GM23248 (cell line): ENCODE results near the gene FAM118A. TPM values are rescaled to one million over a fixed set of nuclear protein-coding genes. Genes with fewer than 3 reads are reported as not detected.

Source experiments
- DNase-seq: peaks from one replicate; pipeline ENCODE4 v3.0.0-alpha.2; 2015
- H2AFZ ChIP-seq: fragments of 200-600 bp; sonication (generic); 2 replicates; pipeline ENCODE4 v1.6.1; 2016; ENCODE audit warnings: antibody characterized with exemption
- H3F3A ChIP-seq: fragments of 200-600 bp; sonication (generic); 2 replicates; pipeline ENCODE4 v1.6.1; 2016; ENCODE audit warnings: mild to moderate bottlenecking, antibody characterized with exemption, mixed run types; ENCODE audit not compliant: insufficient read depth
- H3K27ac ChIP-seq: fragments of 200-600 bp; sonication (generic); 2 replicates; pipeline ENCODE4 v1.5.1; 2016; ENCODE audit warnings: mild to moderate bottlenecking
- H3K27me3 ChIP-seq: fragments of 200-600 bp; sonication (generic); replicated peaks from 2 replicates; pipeline ENCODE4 v1.6.1; 2016; ENCODE audit warnings: mild to moderate bottlenecking; ENCODE audit not compliant: insufficient read depth
- H3K36me3 ChIP-seq: fragments of 200-600 bp; sonication (generic); 2 replicates; pipeline ENCODE4 v1.6.1; 2016; ENCODE audit warnings: low read depth, mild to moderate bottlenecking
- H3K4me1 ChIP-seq: fragments of 200-600 bp; sonication (generic); 2 replicates; pipeline ENCODE4 v1.6.1; 2016; ENCODE audit warnings: mild to moderate bottlenecking; ENCODE audit not compliant: insufficient read depth
- H3K4me2 ChIP-seq: fragments of 200-600 bp; sonication (generic); one replicate; pipeline ENCODE4 v1.6.1; 2016; ENCODE audit warnings: mild to moderate bottlenecking; ENCODE audit not compliant: unreplicated experiment
- H3K4me3 ChIP-seq: fragments of 200-600 bp; sonication (generic); 2 replicates; pipeline ENCODE4 v1.5.1; 2016; ENCODE audit warnings: mild to moderate bottlenecking
- H3K79me2 ChIP-seq: fragments of 200-600 bp; sonication (generic); 2 replicates; pipeline ENCODE4 v1.6.1; 2016; ENCODE audit warnings: mild to moderate bottlenecking; ENCODE audit not compliant: insufficient read depth
- H3K9ac ChIP-seq: fragments of 200-600 bp; sonication (generic); 2 replicates; pipeline ENCODE4 v1.6.1; 2016; ENCODE audit warnings: mild to moderate bottlenecking
- H3K9me2 ChIP-seq: fragments of 200-600 bp; sonication (generic); 2 replicates; pipeline ENCODE4 v1.6.1; 2016; ENCODE audit warnings: mixed run types, mild to moderate bottlenecking, moderate library complexity; ENCODE audit not compliant: insufficient read depth
- H3K9me3 ChIP-seq: fragments of 200-600 bp; sonication (generic); one replicate; pipeline ENCODE4 v1.6.1; 2017; ENCODE audit warnings: low read depth
- H4K20me1 ChIP-seq: fragments of 200-600 bp; sonication (generic); 2 replicates; pipeline ENCODE4 v1.6.0; 2016; ENCODE audit not compliant: insufficient read depth
- EZH2 ChIP-seq: fragments of 200-600 bp; sonication (generic); IDR thresholded peaks from 2 replicates; pipeline ENCODE4 v1.6.1; 2018; ENCODE audit warnings: antibody characterized with exemption, mild to moderate bottlenecking; ENCODE audit not compliant: insufficient read depth, poor library complexity, severe bottlenecking
- EZH2phosphoT487 ChIP-seq: fragments of 200-600 bp; sonication (generic); IDR thresholded peaks from 2 replicates; pipeline ENCODE4 v1.6.1; 2018; ENCODE audit warnings: antibody characterized with exemption, moderate library complexity, mild to moderate bottlenecking, low read depth; ENCODE audit not compliant: insufficient read depth
- WGBS, 2 experiments: methylation state at CpG; one replicate each; pipeline ENCODE4 v1.1.6; 2015 to 2017; ENCODE audit warnings: low lambda C conversion rate in 2 of 2, low coverage in 1 of 2; ENCODE audit errors: missing lambda C conversion rate in 2 of 2; 5-methylcytosine and 5-hydroxymethylcytosine counted together
- in situ Hi-C: fragments of 300-500 bp; cut with MboI; formaldehyde crosslinking; loops from 2 replicates; pipeline ENCODE4 v1.15.0; 2020
- polyA plus RNA-seq: library from polyadenylated mRNA; unstranded; fragments of >200 nt; fragmentation: Nextera tagmentation; extraction: Ambion mirVana; gene quantifications from 2 replicates; pipeline ENCODE4 v1.2.1, GENCODE V29; 2016
- total RNA-seq: library from RNA; depleted of rRNA; stranded (reverse); fragments of >200 nt; shearing (Covaris generic); gene quantifications from 2 replicates; pipeline ENCODE4 v1.2.3, GENCODE V29; 2014; rRNA removed

The FAM118A gene
- total and polyA plus RNA-seq, 2 experiments from 2014 or later, result 8.5 to 11.1 TPM

- in situ Hi-C loops, result no loop called here
- no peaks in the 10 kb centered on the region for H3K9me3 ChIP-seq
Observed at GRCh38 chr22:45381348-45381747, 71.6 kb downstream of the FAM118A start.

GRCh38 chr22:45389546-45389945, 79.8 kb downstream of the FAM118A start:
- no peaks in the 10 kb centered on the region for H3K9me3 ChIP-seq
- no peaks in the 10 kb centered on the region for H3K4me1 ChIP-seq
- H3F3A ChIP-seq, result no peaks in the 10 kb centered on the region
- H3K9ac ChIP-seq, result no peak overlapping the region
- H3K79me2 ChIP-seq, result no peaks in the 10 kb centered on the region
- H3K9me2 ChIP-seq, result no peaks in the 10 kb centered on the region
- H3K27me3 ChIP-seq, result 0 out of 2 replicates have a peak, but pooled peaks cover 26% of the 10 kb centered on the region
- no peak overlapping the region for H3K4me2 ChIP-seq
- no peaks in the 10 kb centered on the region for H4K20me1 ChIP-seq
- TF ChIP-seq EZH2, result no peak
- H2AFZ ChIP-seq, result no peak overlapping the region
- H3K27ac ChIP-seq, result no peak overlapping the region
- no peak for DNase-seq
- in situ Hi-C loops, result no loop called here
- no peak overlapping the region for H3K4me3 ChIP-seq
- no peaks in the 10 kb centered on the region for H3K36me3 ChIP-seq
- WGBS, 2 experiments, result 81 to 83% methylated on average over 3 of the region's 3 CpGs

More at GRCh38 chr22:45381348-45381747, 71.6 kb downstream of the FAM118A start:
- Histone ChIP-seq H3K4me3 (no peak overlapping the region), H3F3A (no peaks in the 10 kb centered on the region), H4K20me1 (no peaks in the 10 kb centered on the region), H3K79me2 (no peaks in the 10 kb centered on the region), H3K36me3 (no peaks in the 10 kb centered on the region), H2AFZ (no peak overlapping the region), H3K4me1 (no peaks in the 10 kb centered on the region), H3K9me2 (no peaks in the 10 kb centered on the region), H3K4me2 (no peak overlapping the region), H3K27me3 (no peaks in the 10 kb centered on the region), H3K9ac (no peak overlapping the region), H3K27ac (no peak overlapping the region)
- no peak for TF ChIP-seq EZH2
- TF ChIP-seq EZH2phosphoT487, result no peak
- 76 to 89% methylated on average over 2 of the region's 2 CpGs for WGBS, 2 experiments
- no peak for DNase-seq

Other genes starting within 250 kb of the FAM118A start
- gene NUP50, start 146.0 kb upstream of the FAM118A start, total RNA-seq, result 30.8 and 91.7 TPM in 2 replicates
- 21.1 and 22.3 TPM in 2 replicates for gene NUP50, start 146.0 kb upstream of the FAM118A start, polyA plus RNA-seq
- gene KIAA0930, start 69.0 kb upstream of the FAM118A start, total RNA-seq, result 49.2 and 50.9 TPM in 2 replicates
- gene KIAA0930, start 69.0 kb upstream of the FAM118A start, polyA plus RNA-seq, result 8.5 and 8.6 TPM in 2 replicates
- not detected in 2 replicates for gene UPK3A, start 25.0 kb upstream of the FAM118A start, total RNA-seq
- not detected in 2 replicates for gene UPK3A, start 25.0 kb upstream of the FAM118A start, polyA plus RNA-seq
- gene SMC1B, start 103.7 kb downstream of the FAM118A start, total RNA-seq, result 0.13 TPM in 1 of 2 replicates, not detected in the other
- gene SMC1B, start 103.7 kb downstream of the FAM118A start, polyA plus RNA-seq, result 0.08 TPM in 1 of 2 replicates, not detected in the other
- gene RIBC2, start 103.8 kb downstream of the FAM118A start, total RNA-seq, result 0.25 and 0.32 TPM in 2 replicates
- gene RIBC2, start 103.8 kb downstream of the FAM118A start, polyA plus RNA-seq, result 1.3 and 1.9 TPM in 2 replicates
- gene FBLN1, start 192.9 kb downstream of the FAM118A start, total RNA-seq, result 107 and 137 TPM in 2 replicates
- gene FBLN1, start 192.9 kb downstream of the FAM118A start, polyA plus RNA-seq, result 304 and 335 TPM in 2 replicates